ENCODE measurements around the gene C8G. TPM values are rescaled to one million over a fixed set of nuclear protein-coding genes. Genes with fewer than 3 reads are reported as not detected.

C8G gene
- not detected for total RNA-seq

- Histone ChIP-seq H3K9ac (ENCODE audit: low read depth in 1 of 3, low read length in 3 of 3) (peak within 1 kb of the TSS; percentile 88 to 98 (median 93)), H3K27me3 (ENCODE audit: control insufficient read depth in 3 of 3, insufficient read depth in 3 of 3, low read length in 3 of 3) (no peaks in the 10 kb centered on the region), H3K9me3 (ENCODE audit: control insufficient read depth in 3 of 3, low read length in 3 of 3) (peaks cover 0 to 2% (median 0%) of the 10 kb centered on the region in 3 donors), H3K36me3 (ENCODE audit: control insufficient read depth in 3 of 3, insufficient read depth in 3 of 3, low read length in 3 of 3) (peaks cover 25 to 32% (median 26%) of the 10 kb centered on the region in 3 donors), H3K27ac (ENCODE audit: low read depth, low read length) (peak within 1 kb of the TSS; percentile 97), H3K4me3 (ENCODE audit: low read length in 3 of 3) (peak within 1 kb of the TSS; percentile 75 to 90 (median 85)), H3K4me1 (ENCODE audit: control insufficient read depth in 3 of 3, insufficient read depth in 3 of 3, low read length in 3 of 3) (peaks cover 42 to 71% (median 62%) of the 10 kb centered on the region in 3 donors)
These were observed at the start of gene C8G, which contains the start of gene FBXW5 for GRCh38 chr9:136944519-136945332. C8G (plus strand) TSS chr9:136945243; CDS start chr9:136945321, 78 bp downstream. FBXW5 (minus strand) TSS chr9:136944738; CDS start chr9:136944083, 655 bp downstream.

GRCh38 chr9:136896027-136896426, 49.0 kb upstream of the C8G start:
- Histone ChIP-seq H3K27me3 (ENCODE audit: control insufficient read depth in 3 of 3, insufficient read depth in 3 of 3, low read length in 3 of 3) (no peaks in the 10 kb centered on the region), H3K36me3 (ENCODE audit: control insufficient read depth in 3 of 3, insufficient read depth in 3 of 3, low read length in 3 of 3) (peaks cover 16 to 26% (median 17%) of the 10 kb centered on the region in 3 donors), H3K4me1 (ENCODE audit: control insufficient read depth in 3 of 3, insufficient read depth in 3 of 3, low read length in 3 of 3) (peaks cover 3 to 12% (median 6%) of the 10 kb centered on the region in 3 donors), H3K9me3 (ENCODE audit: control insufficient read depth in 3 of 3, low read length in 3 of 3) (no peaks in the 10 kb centered on the region), H3K27ac (ENCODE audit: low read depth, low read length) (no peak overlapping the region), H3K4me3 (ENCODE audit: low read length in 3 of 3) (no peak overlapping the region), H3K9ac (ENCODE audit: low read depth in 1 of 3, low read length in 3 of 3) (no peak overlapping the region)

GRCh38 chr9:136898483-136899100, 46.5 kb upstream of the C8G start:
- Histone ChIP-seq H3K4me3 (ENCODE audit: low read length in 3 of 3) (no peak overlapping the region), H3K9ac (ENCODE audit: low read depth in 1 of 3, low read length in 3 of 3) (no peak overlapping the region), H3K4me1 (ENCODE audit: control insufficient read depth in 3 of 3, insufficient read depth in 3 of 3, low read length in 3 of 3) (peaks cover 20 to 34% (median 30%) of the 10 kb centered on the region in 3 donors), H3K9me3 (ENCODE audit: control insufficient read depth in 3 of 3, low read length in 3 of 3) (no peaks in the 10 kb centered on the region), H3K27ac (ENCODE audit: low read depth, low read length) (no peak overlapping the region), H3K27me3 (ENCODE audit: control insufficient read depth in 3 of 3, insufficient read depth in 3 of 3, low read length in 3 of 3) (no peaks in the 10 kb centered on the region), H3K36me3 (ENCODE audit: control insufficient read depth in 3 of 3, insufficient read depth in 3 of 3, low read length in 3 of 3) (peaks cover 17 to 23% (median 17%) of the 10 kb centered on the region in 3 donors)

- Histone ChIP-seq H3K9ac (ENCODE audit: low read depth in 1 of 3, low read length in 3 of 3) (no peak overlapping the region), H3K27ac (ENCODE audit: low read depth, low read length) (no peak overlapping the region), H3K27me3 (ENCODE audit: control insufficient read depth in 3 of 3, insufficient read depth in 3 of 3, low read length in 3 of 3) (no peaks in the 10 kb centered on the region), H3K9me3 (ENCODE audit: control insufficient read depth in 3 of 3, low read length in 3 of 3) (no peaks in the 10 kb centered on the region), H3K4me1 (ENCODE audit: control insufficient read depth in 3 of 3, insufficient read depth in 3 of 3, low read length in 3 of 3) (peaks cover 20 to 34% (median 30%) of the 10 kb centered on the region in 3 donors), H3K4me3 (ENCODE audit: low read length in 3 of 3) (no peak overlapping the region), H3K36me3 (ENCODE audit: control insufficient read depth in 3 of 3, insufficient read depth in 3 of 3, low read length in 3 of 3) (peaks cover 17 to 23% (median 17%) of the 10 kb centered on the region in 3 donors)
These were observed 45.8 kb upstream of the C8G start for GRCh38 chr9:136899196-136899595.

- peaks cover 20 to 34% (median 30%) of the 10 kb centered on the region in 3 donors for H3K4me1 ChIP-seq (ENCODE audit: control insufficient read depth in 3 of 3, insufficient read depth in 3 of 3, low read length in 3 of 3)
- H3K36me3 ChIP-seq (ENCODE audit: control insufficient read depth in 3 of 3, insufficient read depth in 3 of 3, low read length in 3 of 3), result peaks cover 17 to 18% (median 17%) of the 10 kb centered on the region in 3 donors
- H3K9me3 ChIP-seq (ENCODE audit: control insufficient read depth in 3 of 3, low read length in 3 of 3), result no peaks in the 10 kb centered on the region
- no peak overlapping the region for H3K4me3 ChIP-seq (ENCODE audit: low read length in 3 of 3)
- H3K9ac ChIP-seq (ENCODE audit: low read depth in 1 of 3, low read length in 3 of 3), result peak overlapping the region in 1 of 3 donors; percentile 81
- H3K27me3 ChIP-seq (ENCODE audit: control insufficient read depth in 3 of 3, insufficient read depth in 3 of 3, low read length in 3 of 3), result no peaks in the 10 kb centered on the region
- no peak overlapping the region for H3K27ac ChIP-seq (ENCODE audit: low read depth, low read length)
These were observed 44.5 kb upstream of the C8G start for GRCh38 chr9:136900556-136900955.

GRCh38 chr9:136900988-136901515, 44.0 kb upstream of the C8G start:
- Histone ChIP-seq H3K9ac (ENCODE audit: low read depth in 1 of 3, low read length in 3 of 3) (peak overlapping the region in 2 of 3 donors; percentile 4 to 81), H3K9me3 (ENCODE audit: control insufficient read depth in 3 of 3, low read length in 3 of 3) (no peaks in the 10 kb centered on the region), H3K4me1 (ENCODE audit: control insufficient read depth in 3 of 3, insufficient read depth in 3 of 3, low read length in 3 of 3) (peaks cover 20 to 34% (median 30%) of the 10 kb centered on the region in 3 donors), H3K27ac (ENCODE audit: low read depth, low read length) (peak overlapping the region; percentile 81), H3K27me3 (ENCODE audit: control insufficient read depth in 3 of 3, insufficient read depth in 3 of 3, low read length in 3 of 3) (no peaks in the 10 kb centered on the region), H3K36me3 (ENCODE audit: control insufficient read depth in 3 of 3, insufficient read depth in 3 of 3, low read length in 3 of 3) (peaks cover 17 to 18% (median 17%) of the 10 kb centered on the region in 3 donors), H3K4me3 (ENCODE audit: low read length in 3 of 3) (no peak overlapping the region)

- Histone ChIP-seq H3K4me1 (ENCODE audit: control insufficient read depth in 3 of 3, insufficient read depth in 3 of 3, low read length in 3 of 3) (peaks cover 20 to 34% (median 30%) of the 10 kb centered on the region in 3 donors), H3K4me3 (ENCODE audit: low read length in 3 of 3) (peak overlapping the region; percentile 2 to 61 (median 38)), H3K9ac (ENCODE audit: low read depth in 1 of 3, low read length in 3 of 3) (peak overlapping the region; percentile 50 to 81 (median 51)), H3K36me3 (ENCODE audit: control insufficient read depth in 3 of 3, insufficient read depth in 3 of 3, low read length in 3 of 3) (peaks cover 17 to 20% (median 17%) of the 10 kb centered on the region in 3 donors), H3K9me3 (ENCODE audit: control insufficient read depth in 3 of 3, low read length in 3 of 3) (no peaks in the 10 kb centered on the region), H3K27me3 (ENCODE audit: control insufficient read depth in 3 of 3, insufficient read depth in 3 of 3, low read length in 3 of 3) (no peaks in the 10 kb centered on the region), H3K27ac (ENCODE audit: low read depth, low read length) (peak overlapping the region; percentile 81)
These were observed 43.4 kb upstream of the C8G start for GRCh38 chr9:136901516-136902258.

- Histone ChIP-seq H3K27me3 (ENCODE audit: control insufficient read depth in 3 of 3, insufficient read depth in 3 of 3, low read length in 3 of 3) (no peaks in the 10 kb centered on the region), H3K9me3 (ENCODE audit: control insufficient read depth in 3 of 3, low read length in 3 of 3) (no peaks in the 10 kb centered on the region), H3K4me3 (ENCODE audit: low read length in 3 of 3) (peak overlapping the region; percentile 2 to 61 (median 56)), H3K4me1 (ENCODE audit: control insufficient read depth in 3 of 3, insufficient read depth in 3 of 3, low read length in 3 of 3) (peaks cover 20 to 34% (median 30%) of the 10 kb centered on the region in 3 donors), H3K27ac (ENCODE audit: low read depth, low read length) (peak overlapping the region; percentile 81), H3K9ac (ENCODE audit: low read depth in 1 of 3, low read length in 3 of 3) (peak overlapping the region; percentile 65 to 81 (median 68)), H3K36me3 (ENCODE audit: control insufficient read depth in 3 of 3, insufficient read depth in 3 of 3, low read length in 3 of 3) (peaks cover 19 to 23% (median 21%) of the 10 kb centered on the region in 3 donors)
These were observed 42.7 kb upstream of the C8G start for GRCh38 chr9:136902259-136902821.

- Histone ChIP-seq H3K9me3 (ENCODE audit: control insufficient read depth in 3 of 3, low read length in 3 of 3) (no peaks in the 10 kb centered on the region), H3K27me3 (ENCODE audit: control insufficient read depth in 3 of 3, insufficient read depth in 3 of 3, low read length in 3 of 3) (no peaks in the 10 kb centered on the region), H3K4me1 (ENCODE audit: control insufficient read depth in 3 of 3, insufficient read depth in 3 of 3, low read length in 3 of 3) (peaks cover 20 to 34% (median 30%) of the 10 kb centered on the region in 3 donors), H3K4me3 (ENCODE audit: low read length in 3 of 3) (no peak overlapping the region), H3K36me3 (ENCODE audit: control insufficient read depth in 3 of 3, insufficient read depth in 3 of 3, low read length in 3 of 3) (peaks cover 24 to 30% (median 28%) of the 10 kb centered on the region in 3 donors), H3K9ac (ENCODE audit: low read depth in 1 of 3, low read length in 3 of 3) (peak overlapping the region in 2 of 3 donors; percentile 65 to 81), H3K27ac (ENCODE audit: low read depth, low read length) (peak overlapping the region; percentile 81)
These were observed 41.9 kb upstream of the C8G start for GRCh38 chr9:136903041-136903554.
